ENCODE results near the gene ZNF346. TPM values are rescaled to one million over a fixed set of nuclear protein-coding genes. Genes with fewer than 3 reads are reported as not detected.
A peak's percentile ranks its signal among the peaks of the same experiment; 100 is the strongest.

The ZNF346 gene
- total RNA-seq, 3 donors from 2014 or later (not counting 1 experiment from before 2014, with no cell fraction given): 20.2 to 27.9 (median 21.6) TPM

DNA sequence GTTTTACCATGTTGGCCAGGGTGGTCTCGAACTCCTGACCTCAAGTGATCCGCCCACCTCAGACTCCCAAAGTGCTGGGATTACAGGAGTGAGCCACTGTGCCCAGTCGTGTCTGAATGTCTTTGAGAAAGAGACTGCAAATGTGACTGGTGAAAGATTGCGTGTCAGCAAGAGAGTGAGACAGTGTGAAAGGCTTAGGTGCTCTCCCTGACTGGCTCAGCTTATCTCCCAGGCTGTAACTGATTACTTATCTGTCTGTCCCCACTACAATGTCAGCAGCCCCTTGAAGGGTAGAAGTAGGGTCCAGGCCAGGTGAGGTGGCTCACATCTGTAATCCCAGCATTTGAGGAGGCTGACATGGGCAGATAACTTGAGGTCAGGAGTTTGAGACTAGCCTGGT lies 60.9 kb downstream of the ZNF346 start:
- H3K36me3 ChIP-seq (ENCODE audit: control insufficient read depth, insufficient read depth, low read length): no peaks in the 10 kb centered on the region
- H3K4me1 ChIP-seq (ENCODE audit: control insufficient read depth, insufficient read depth, low read length): peaks cover 9% of the 10 kb centered on the region
- H3K4me3 ChIP-seq (ENCODE audit: low read length): no peak overlapping the region
- TF ChIP-seq, protein P1, sequence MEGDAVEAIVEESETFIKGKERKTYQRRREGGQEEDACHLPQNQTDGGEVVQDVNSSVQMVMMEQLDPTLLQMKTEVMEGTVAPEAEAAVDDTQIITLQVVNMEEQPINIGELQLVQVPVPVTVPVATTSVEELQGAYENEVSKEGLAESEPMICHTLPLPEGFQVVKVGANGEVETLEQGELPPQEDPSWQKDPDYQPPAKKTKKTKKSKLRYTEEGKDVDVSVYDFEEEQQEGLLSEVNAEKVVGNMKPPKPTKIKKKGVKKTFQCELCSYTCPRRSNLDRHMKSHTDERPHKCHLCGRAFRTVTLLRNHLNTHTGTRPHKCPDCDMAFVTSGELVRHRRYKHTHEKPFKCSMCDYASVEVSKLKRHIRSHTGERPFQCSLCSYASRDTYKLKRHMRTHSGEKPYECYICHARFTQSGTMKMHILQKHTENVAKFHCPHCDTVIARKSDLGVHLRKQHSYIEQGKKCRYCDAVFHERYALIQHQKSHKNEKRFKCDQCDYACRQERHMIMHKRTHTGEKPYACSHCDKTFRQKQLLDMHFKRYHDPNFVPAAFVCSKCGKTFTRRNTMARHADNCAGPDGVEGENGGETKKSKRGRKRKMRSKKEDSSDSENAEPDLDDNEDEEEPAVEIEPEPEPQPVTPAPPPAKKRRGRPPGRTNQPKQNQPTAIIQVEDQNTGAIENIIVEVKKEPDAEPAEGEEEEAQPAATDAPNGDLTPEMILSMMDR (IDR thresholded peaks at IDR 0.05): no peak
- Mint-ChIP-seq H3K27me3 (ENCODE audit: low read depth in 2 of 2) (peaks cover 0 to 13% of the 10 kb centered on the region in 2 donors), H3K36me3 (no peaks in the 10 kb centered on the region), H3K4me3 (no peak overlapping the region), H3K9me3 (no peaks in the 10 kb centered on the region), H3K27ac (no peak overlapping the region), H3K4me1 (peaks cover 13 to 15% of the 10 kb centered on the region in 2 donors)
- ATAC-seq: no peak
- intact Hi-C loops (cut with micrococcal nuclease): no loop called here
- H3K9me3 ChIP-seq (ENCODE audit: control insufficient read depth, insufficient read depth, low read length): no peaks in the 10 kb centered on the region
- 76% methylated on average over 4 of the region's 4 CpGs for WGBS (ENCODE audit: insufficient coverage)
- DNase-seq: no peak
- H3K27ac ChIP-seq (ENCODE audit: low read length): no peak overlapping the region
- H3K27me3 ChIP-seq (ENCODE audit: control insufficient read depth, insufficient read depth, low read length): peaks cover 5% of the 10 kb centered on the region

GRCh38 chr5:177084175-177084574 lies 61.7 kb downstream of the ZNF346 start:
- Mint-ChIP-seq H3K27ac (no peak overlapping the region), H3K9me3 (no peaks in the 10 kb centered on the region), H3K36me3 (no peaks in the 10 kb centered on the region), H3K4me3 (no peak overlapping the region), H3K27me3 (ENCODE audit: low read depth in 2 of 2) (peaks cover 8 to 13% of the 10 kb centered on the region in 2 donors), H3K4me1 (peaks cover 13 to 15% of the 10 kb centered on the region in 2 donors)
- H3K27ac ChIP-seq (ENCODE audit: low read length): no peak overlapping the region
- H3K4me1 ChIP-seq (ENCODE audit: control insufficient read depth, insufficient read depth, low read length): peaks cover 9% of the 10 kb centered on the region
- H3K27me3 ChIP-seq (ENCODE audit: control insufficient read depth, insufficient read depth, low read length): peaks cover 5% of the 10 kb centered on the region
- H3K4me3 ChIP-seq (ENCODE audit: low read length): no peak overlapping the region
- WGBS (ENCODE audit: insufficient coverage): 68% methylated on average over 4 of the region's 4 CpGs
- intact Hi-C loops (cut with micrococcal nuclease): no loop called here
- TF ChIP-seq, protein P1 (IDR thresholded peaks at IDR 0.05): no peak
- no peak for DNase-seq
- no peak for ATAC-seq
- no peaks in the 10 kb centered on the region for H3K36me3 ChIP-seq (ENCODE audit: control insufficient read depth, insufficient read depth, low read length)
- H3K9me3 ChIP-seq (ENCODE audit: control insufficient read depth, insufficient read depth, low read length): no peaks in the 10 kb centered on the region

GRCh38 chr5:177085985-177086653 lies 63.6 kb downstream of the ZNF346 start:
- intact Hi-C loops (cut with micrococcal nuclease): no loop called here
- no peak for ATAC-seq

More at GRCh38 chr5:177085985-177086653, 63.6 kb downstream of the ZNF346 start:
- peaks cover 13 to 15% of the 10 kb centered on the region in 2 donors for H3K4me1 Mint-ChIP-seq
- no peaks in the 10 kb centered on the region for H3K36me3 Mint-ChIP-seq
- peaks cover 5% of the 10 kb centered on the region for H3K27me3 ChIP-seq (ENCODE audit: control insufficient read depth, insufficient read depth, low read length)
- no peaks in the 10 kb centered on the region for H3K9me3 ChIP-seq (ENCODE audit: control insufficient read depth, insufficient read depth, low read length)
- H3K27me3 Mint-ChIP-seq (ENCODE audit: low read depth in 2 of 2): peaks cover 8 to 13% of the 10 kb centered on the region in 2 donors
- H3K9me3 Mint-ChIP-seq: no peaks in the 10 kb centered on the region
- H3K4me1 ChIP-seq (ENCODE audit: control insufficient read depth, insufficient read depth, low read length): peaks cover 9% of the 10 kb centered on the region
- TF ChIP-seq, protein P1 (IDR thresholded peaks at IDR 0.05): no peak
- no peak overlapping the region for H3K27ac ChIP-seq (ENCODE audit: low read length)
- H3K4me3 Mint-ChIP-seq: peak overlapping the region; percentile 76
- no peak overlapping the region for H3K4me3 ChIP-seq (ENCODE audit: low read length)
- H3K27ac Mint-ChIP-seq: peak overlapping the region; percentile 39 to 67
- peak in 1 of 2 donors; percentile 33 for DNase-seq
- H3K36me3 ChIP-seq (ENCODE audit: control insufficient read depth, insufficient read depth, low read length): no peaks in the 10 kb centered on the region
- WGBS (ENCODE audit: insufficient coverage): 77% methylated on average over 13 of the region's 13 CpGs

Data from natural killer cell (primary cell).